DOHH2 (cell line): ENCODE results near the gene TACR1.

Experiments
- EZH2phosphoT487 ChIP-seq: fragments of 200-600 bp; sonication (generic); IDR thresholded peaks from 2 replicates; pipeline ENCODE4 v1.6.1; 2017; ENCODE audit warnings: borderline replicate concordance, mild to moderate bottlenecking, antibody characterized with exemption, low read length, moderate library complexity, mixed read lengths
- TF ChIP-seq, protein P1 (sequence below): fragments of 200-600 bp; sonication (generic); IDR thresholded peaks from one replicate; pipeline ENCODE4 v1.5.1; 2014; ENCODE audit warnings: antibody characterized with exemption, mild to moderate bottlenecking, low read depth, low read length; ENCODE audit not compliant: poor library complexity, severe bottlenecking

DNA sequence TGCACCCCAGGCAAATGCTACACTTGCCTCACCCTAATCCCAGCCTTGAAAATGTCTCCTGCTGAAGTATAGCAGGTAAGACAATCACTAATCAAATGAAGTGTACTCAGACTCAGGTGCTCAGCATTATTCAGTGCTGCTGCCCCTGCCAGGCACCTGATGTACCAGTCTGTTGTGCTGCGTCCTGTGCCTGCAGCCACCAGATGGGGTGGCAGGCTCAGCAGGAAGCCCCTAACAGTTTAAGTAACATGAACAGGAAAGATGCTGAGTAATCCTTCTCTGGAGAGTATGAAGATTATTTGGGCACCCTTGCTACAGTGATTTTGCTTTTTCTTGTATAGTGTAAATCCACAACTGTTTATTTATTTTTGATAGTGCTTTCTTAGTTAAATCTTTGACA is 69.1 kb downstream of the TACR1 start:
- TF ChIP-seq, protein P1, sequence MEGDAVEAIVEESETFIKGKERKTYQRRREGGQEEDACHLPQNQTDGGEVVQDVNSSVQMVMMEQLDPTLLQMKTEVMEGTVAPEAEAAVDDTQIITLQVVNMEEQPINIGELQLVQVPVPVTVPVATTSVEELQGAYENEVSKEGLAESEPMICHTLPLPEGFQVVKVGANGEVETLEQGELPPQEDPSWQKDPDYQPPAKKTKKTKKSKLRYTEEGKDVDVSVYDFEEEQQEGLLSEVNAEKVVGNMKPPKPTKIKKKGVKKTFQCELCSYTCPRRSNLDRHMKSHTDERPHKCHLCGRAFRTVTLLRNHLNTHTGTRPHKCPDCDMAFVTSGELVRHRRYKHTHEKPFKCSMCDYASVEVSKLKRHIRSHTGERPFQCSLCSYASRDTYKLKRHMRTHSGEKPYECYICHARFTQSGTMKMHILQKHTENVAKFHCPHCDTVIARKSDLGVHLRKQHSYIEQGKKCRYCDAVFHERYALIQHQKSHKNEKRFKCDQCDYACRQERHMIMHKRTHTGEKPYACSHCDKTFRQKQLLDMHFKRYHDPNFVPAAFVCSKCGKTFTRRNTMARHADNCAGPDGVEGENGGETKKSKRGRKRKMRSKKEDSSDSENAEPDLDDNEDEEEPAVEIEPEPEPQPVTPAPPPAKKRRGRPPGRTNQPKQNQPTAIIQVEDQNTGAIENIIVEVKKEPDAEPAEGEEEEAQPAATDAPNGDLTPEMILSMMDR = no peak
- TF ChIP-seq EZH2phosphoT487 = no peak
